ENCODE data around the gene ZFP37. TPM values are rescaled to one million over a fixed set of nuclear protein-coding genes. Genes with fewer than 3 reads are reported as not detected.

Gene ZFP37
- total RNA-seq, 6 experiments from 2014 or later, result 0.28 to 1.1 (median 0.41) TPM

GRCh38 chr9:112997236-112997941, 59.1 kb downstream of the ZFP37 start:
- no peak for DNase-seq
- H3K4me3 ChIP-seq, result no peak overlapping the region
- peaks cover 0 to 10% (median 0%) of the 10 kb centered on the region in 4 donors for H3K9me3 ChIP-seq
- intact Hi-C loops (cut with DNase I), result no loop called here
- H3K27ac ChIP-seq, result no peak overlapping the region
- TF ChIP-seq CTCF (IDR thresholded peaks at IDR 0.05) (no peak), POLR2A (IDR thresholded peaks at IDR 0.05) (no peak)
- H3K27me3 ChIP-seq, result no peaks in the 10 kb centered on the region
- no peak for ATAC-seq
- no peaks in the 10 kb centered on the region for H3K4me1 ChIP-seq
- 76% methylated on average over 8 of the region's 8 CpGs for WGBS (ENCODE audit: insufficient coverage, low coverage, low lambda C conversion rate, missing lambda C conversion rate)
- H3K36me3 ChIP-seq, result no peaks in the 10 kb centered on the region

Other genes starting within 250 kb of the ZFP37 start
- gene SLC46A2, start 165.8 kb downstream of the ZFP37 start, total RNA-seq, result under 1 TPM in 3 of 6 experiments, not detected in 3; 0.18 to 0.50 (median 0.25) TPM
- gene ZNF883, start 44.5 kb downstream of the ZFP37 start, total RNA-seq, result under 1 TPM in 1 of 6 experiments, not detected in 5; 0.15 TPM
- gene SLC31A2, start 94.3 kb upstream of the ZFP37 start, total RNA-seq, result 10 to 100 TPM; 11.5 to 43.4 (median 25.0) TPM
- gene FKBP15, start 164.6 kb upstream of the ZFP37 start, total RNA-seq, result 10 to 100 TPM; 11.1 to 17.2 (median 12.8) TPM
- 10 to 100 TPM; 48.0 to 92.6 (median 71.5) TPM for gene SLC31A1, start 164.8 kb upstream of the ZFP37 start, total RNA-seq
- gene CDC26, start 218.8 kb upstream of the ZFP37 start, total RNA-seq, result 10 to 100 TPM; 16.0 to 21.7 (median 18.5) TPM
- gene PRPF4, start 218.9 kb upstream of the ZFP37 start, total RNA-seq, result 10 to 100 TPM in 3 of 6 experiments, 1 to 10 TPM in 3; 6.9 to 13.0 (median 10.1) TPM
- under 1 TPM in 1 of 6 experiments, not detected in 5; 0.27 TPM for gene RNF183, start 246.7 kb upstream of the ZFP37 start, total RNA-seq

Measured in right lobe of liver (tissue), 6 donors.